Forelimb muscle (tissue), 1 donor: ENCODE results near the gene RTF2. TPM values are rescaled to one million over a fixed set of nuclear protein-coding genes. Genes with fewer than 3 reads are reported as not detected.
A peak's percentile ranks its signal among the peaks of the same experiment; 100 is the strongest.
"Not testable (repeated sequence)": the region's sequence is repeated elsewhere in the genome, so short reads cannot be mapped to it uniquely, and the experiment has no call there.

Experiments
- DNase-seq: peaks from one replicate; pipeline ENCODE4 v3.0.0-alpha.2; 2013; ENCODE audit warnings: low read depth
- polyA plus RNA-seq: library from polyadenylated mRNA; unstranded; fragments of 120-200 nt; gene quantifications from one replicate; pipeline ENCODE4 v1.2.1, GENCODE V29; 2013; ENCODE audit not compliant: insufficient read length

RTF2 gene
- polyA plus RNA-seq, 1 donor = 101 TPM

- no peak for DNase-seq
These were observed 83.1 kb downstream of the RTF2 start for GRCh38 chr20:56551571-56551970.

- no peak for DNase-seq
These were observed 84.6 kb downstream of the RTF2 start for GRCh38 chr20:56552911-56553629.

- DNase-seq = peak; percentile 14
These were observed 86.4 kb downstream of the RTF2 start for GRCh38 chr20:56554869-56555268.

DNA sequence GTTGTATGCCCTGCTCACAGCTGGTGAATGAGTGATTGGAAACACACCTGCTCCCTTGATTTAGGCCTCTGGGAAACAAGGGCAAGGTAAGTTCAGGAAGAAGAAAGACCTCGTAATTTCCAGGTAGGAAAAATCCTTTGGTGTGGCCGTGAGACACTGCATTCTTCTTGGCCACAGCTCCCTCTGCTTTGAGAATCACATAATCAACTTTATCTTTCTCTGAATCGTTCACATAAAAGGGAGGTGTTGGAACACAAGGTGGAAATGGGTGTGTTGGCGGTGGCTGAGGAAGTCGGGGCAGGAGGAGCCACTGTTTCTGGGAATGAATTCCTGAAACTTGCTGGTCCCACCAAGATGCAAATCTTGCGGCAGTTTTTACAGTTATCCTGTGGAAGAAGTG is 90.5 kb downstream of the RTF2 start:
- DNase-seq = no peak

- not testable (repeated sequence) for DNase-seq
These were observed 96.1 kb downstream of the RTF2 start for GRCh38 chr20:56564526-56564925.

GRCh38 chr20:56565511-56565910 is 97.1 kb downstream of the RTF2 start:
- no peak for DNase-seq

DNA sequence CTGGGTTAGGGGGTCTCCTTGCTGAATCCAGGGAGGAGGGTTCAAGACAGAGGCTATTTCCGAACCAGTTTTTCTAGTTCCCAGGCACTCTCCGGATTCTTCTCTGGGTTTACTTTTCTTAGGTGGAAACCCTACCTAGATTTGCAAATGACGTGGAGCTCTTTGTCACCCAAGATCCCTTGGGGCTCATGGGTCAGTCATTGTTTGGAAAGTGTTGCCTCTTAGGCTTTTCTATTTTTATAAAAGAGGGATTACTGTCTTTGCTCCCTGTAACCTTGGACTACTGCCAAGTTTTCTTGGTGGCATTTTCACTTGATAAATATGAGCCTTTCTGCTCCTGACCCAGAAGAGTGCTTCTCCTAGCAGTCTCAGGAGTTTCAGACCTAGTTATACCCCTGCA is 98.2 kb downstream of the RTF2 start:
- DNase-seq = no peak

Other genes with a start within 250 kb of the RTF2 start
- gene MC3R, start 219.9 kb upstream of the RTF2 start, polyA plus RNA-seq = not detected
- 36.4 TPM for gene FAM210B, start 109.7 kb upstream of the RTF2 start, polyA plus RNA-seq
- gene AURKA, start 76.4 kb upstream of the RTF2 start, polyA plus RNA-seq = 7.0 TPM
- 26.2 TPM for gene CSTF1, start 76.0 kb upstream of the RTF2 start, polyA plus RNA-seq
- gene CASS4, start 56.4 kb upstream of the RTF2 start, polyA plus RNA-seq = 7.0 TPM
- not detected for gene FAM209A, start 56.1 kb downstream of the RTF2 start, polyA plus RNA-seq
- gene FAM209B, start 64.6 kb downstream of the RTF2 start, polyA plus RNA-seq = 0.27 TPM
- not detected for gene TFAP2C, start 160.7 kb downstream of the RTF2 start, polyA plus RNA-seq